SK-N-MC (cell line): ENCODE data around the gene DMRTC2.

Source experiments
- EZH2 ChIP-seq: fragments of 200-600 bp; sonication (generic); IDR thresholded peaks from one replicate; pipeline ENCODE4 v1.6.1; 2017; ENCODE audit warnings: antibody characterized with exemption
- FOXP2 ChIP-seq: optimal IDR thresholded peaks from 2 replicates; pipeline ENCODE3; 2011; ENCODE audit warnings: mild to moderate bottlenecking, moderate library complexity; ENCODE audit not compliant: insufficient read depth; ENCODE audit errors: extremely low read length, control extremely low read depth
- POLR2AphosphoS5 ChIP-seq: IDR thresholded peaks from 2 replicates; pipeline ENCODE4 v1.6.1; 2012; ENCODE audit warnings: mild to moderate bottlenecking, low read depth, low read length, borderline replicate concordance

DNA sequence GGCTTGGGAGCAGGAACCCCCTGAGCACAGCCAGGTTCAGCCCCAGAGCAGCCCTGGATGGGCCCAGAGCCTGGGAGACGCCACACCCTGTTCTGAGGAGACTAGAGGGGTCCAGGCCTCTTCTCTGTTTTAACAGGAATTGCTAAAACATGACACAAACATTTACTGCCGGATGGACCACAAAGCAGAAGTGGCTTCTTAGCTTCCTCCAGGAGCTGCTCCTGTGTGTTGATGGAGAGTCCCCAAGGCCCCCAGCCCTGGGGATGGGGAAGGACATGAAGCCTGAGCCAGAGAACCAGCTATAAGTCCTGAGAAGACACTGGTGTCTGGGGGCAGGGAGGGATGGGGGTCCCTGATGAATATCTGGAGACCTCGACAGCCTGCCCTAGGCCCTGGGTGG, 33.8 kb upstream of the DMRTC2 start:
- TF ChIP-seq EZH2 (no peak), FOXP2 (no peak), POLR2AphosphoS5 (no peak)
